GF-D8 (cell line): ENCODE measurements around the gene SMAD7.

ENCODE experiments used
- DNase-seq: peaks from one replicate; lab custom pipeline; 2025; lab: John Stamatoyannopoulos, UW

The SMAD7 gene

GRCh38 chr18:48894799-48895346, 55.9 kb downstream of the SMAD7 start:
- DNase-seq, result no peak

DNA sequence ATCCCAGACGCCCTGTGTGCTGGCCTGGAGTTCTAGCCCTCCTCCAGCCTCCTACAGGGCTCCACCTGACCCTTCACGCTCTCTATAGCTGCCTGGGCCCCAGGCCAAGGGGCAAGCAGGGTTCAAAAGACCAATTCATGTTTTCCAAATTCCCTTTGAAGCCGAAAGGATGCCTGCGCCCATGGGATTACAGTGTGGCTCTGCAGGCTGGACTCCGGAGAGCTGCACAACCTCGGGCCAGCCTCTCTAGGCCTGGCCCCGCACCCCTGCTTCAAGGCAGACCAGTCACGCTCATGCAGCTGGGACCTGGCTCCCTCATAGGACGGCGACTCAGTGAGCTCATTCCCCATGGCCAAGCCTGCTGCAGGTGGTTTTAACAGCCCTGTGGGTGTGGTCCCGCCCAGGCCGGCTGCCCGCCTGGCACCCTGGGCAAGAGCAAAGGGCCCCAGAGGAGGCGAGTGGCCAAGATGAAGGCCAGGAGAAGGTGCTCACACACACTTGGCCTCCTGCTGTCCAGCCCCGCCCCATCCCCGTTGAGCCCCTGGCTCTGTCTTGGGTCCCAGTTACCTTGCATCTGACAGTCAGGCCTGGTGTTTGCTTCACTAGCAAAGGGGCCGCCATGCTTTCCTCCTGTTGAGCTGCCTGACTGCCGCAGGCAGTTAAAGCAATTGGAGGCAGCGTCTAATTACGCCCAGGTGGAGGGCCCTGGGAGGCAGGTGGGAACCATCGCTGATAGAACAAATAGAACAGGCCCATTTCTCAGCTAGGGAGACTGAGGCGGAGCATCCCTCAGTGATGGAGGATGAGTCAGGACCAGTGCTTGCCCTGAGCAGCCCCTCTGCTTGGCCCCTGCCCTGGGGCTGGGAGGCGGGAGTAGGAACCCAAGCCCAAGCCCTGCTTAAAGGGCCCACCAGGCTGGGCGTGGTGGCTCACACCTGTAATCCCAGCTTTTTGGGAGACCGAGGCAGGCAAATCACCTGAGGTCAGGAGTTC, 56.9 kb downstream of the SMAD7 start:
- DNase-seq, result no peak

- no peak for DNase-seq
These were observed 57.6 kb downstream of the SMAD7 start for GRCh38 chr18:48893061-48893607.

DNA sequence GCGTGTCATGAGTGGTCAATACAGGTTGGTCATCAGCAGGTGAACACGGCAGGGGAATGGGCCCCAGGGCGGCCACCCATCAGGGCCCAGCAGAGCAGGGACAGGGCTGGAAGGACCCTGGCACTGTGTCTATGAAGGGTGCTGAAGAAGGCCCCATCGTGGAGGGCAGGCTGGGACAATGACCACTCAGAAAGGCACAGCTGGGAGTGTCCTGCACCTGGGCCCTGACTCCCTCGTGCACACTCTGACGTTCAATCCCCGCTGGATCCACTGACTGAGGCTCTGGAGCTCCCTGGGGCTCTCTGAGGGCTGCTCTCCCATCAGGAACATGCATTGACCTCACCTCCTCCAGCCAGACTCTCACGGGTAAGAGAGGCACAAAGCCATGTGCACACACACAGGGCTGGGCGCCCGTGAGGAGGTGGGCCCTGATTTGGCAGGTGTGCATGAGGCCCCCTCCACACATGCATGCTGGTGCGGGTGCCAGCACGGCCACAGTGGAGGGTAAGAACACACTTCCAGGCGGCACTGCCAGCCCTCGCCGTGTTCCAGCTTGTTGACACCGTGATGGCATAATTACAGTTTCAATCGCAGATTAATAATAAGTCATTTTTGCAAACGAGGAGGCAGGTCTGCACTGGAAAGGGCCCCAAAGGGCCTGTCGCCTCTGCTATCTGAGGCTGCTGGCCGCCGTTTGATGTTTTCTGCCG, 58.5 kb downstream of the SMAD7 start:
- DNase-seq, result no peak

DNA sequence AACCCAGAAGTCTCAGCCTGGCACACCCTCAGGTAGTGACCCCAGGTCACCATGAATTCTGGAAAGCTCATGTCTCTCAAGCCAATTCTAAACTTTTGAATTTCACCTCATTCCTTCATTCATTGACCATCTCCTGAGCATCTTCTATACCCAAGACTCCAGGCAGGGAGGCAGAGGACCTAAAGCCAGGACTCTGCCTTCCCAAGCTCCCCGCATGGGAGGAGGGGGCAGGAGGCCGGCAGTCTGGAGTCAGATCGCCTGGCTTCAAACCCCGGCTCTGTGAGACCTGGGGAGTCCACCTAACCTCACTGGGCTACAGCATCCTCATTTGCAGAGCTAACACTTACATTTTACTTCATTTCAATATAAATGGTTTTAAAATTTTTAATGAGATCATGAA, 59.0 kb downstream of the SMAD7 start:
- no peak for DNase-seq

DNA sequence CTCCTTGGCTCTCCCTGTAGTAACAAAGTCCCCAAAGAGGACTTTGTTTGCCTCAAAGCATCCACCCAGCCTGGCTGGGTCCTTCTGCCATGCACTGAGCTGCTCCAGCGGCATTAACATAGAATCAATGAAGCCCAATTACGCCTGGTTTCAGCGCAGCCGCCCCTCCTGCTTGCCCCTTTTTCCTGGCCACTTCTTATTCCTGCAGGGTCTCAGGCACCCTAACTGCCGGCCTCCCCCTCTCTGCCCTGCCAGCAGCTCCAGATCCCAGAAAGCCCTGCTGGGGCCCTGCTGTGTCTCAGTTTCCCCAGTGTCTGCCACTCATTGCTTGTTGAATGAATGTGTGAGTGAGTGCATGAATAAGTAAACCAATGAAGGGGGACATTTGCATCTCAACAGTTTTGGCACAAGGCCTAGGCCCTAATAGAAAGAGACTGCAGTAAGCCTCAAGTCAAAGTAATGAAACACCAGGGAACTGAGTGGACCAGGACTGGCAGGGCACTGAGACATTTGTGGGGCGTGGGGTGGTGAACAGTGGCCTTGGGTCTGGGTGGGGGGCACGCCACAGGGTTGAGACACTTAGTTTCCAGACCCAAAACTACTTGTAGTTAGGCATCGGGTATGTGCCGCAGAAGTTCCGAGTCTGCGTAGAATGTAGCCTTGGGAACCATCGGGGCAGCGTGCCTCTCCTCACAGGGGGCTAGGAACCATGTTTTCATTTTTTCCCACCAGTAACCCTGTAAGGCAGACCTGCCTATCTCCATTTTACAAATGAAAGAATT, 60.6 kb downstream of the SMAD7 start:
- no peak for DNase-seq

GRCh38 chr18:48889115-48889941, 61.4 kb downstream of the SMAD7 start:
- DNase-seq, result no peak

DNA sequence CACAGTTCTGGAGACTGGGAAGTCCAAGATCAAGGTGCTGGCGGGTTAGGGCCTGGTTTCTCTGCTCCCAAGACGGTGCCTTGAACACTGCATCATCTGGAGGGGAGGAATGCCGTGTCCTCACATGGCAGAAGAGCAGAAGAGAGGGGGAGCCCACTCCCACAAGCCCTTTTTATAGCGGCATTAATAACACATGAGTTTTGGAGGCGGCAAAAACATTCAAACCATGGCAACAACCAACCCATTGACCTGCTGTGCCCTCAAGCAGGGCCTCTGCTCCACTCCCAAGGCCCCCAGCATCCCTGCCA, 62.0 kb downstream of the SMAD7 start:
- no peak for DNase-seq

- no peak for DNase-seq
These were observed 62.6 kb downstream of the SMAD7 start for GRCh38 chr18:48887905-48888772.

GRCh38 chr18:48887294-48887904, 63.4 kb downstream of the SMAD7 start:
- DNase-seq, result no peak

- no peak for DNase-seq
These were observed 64.1 kb downstream of the SMAD7 start for GRCh38 chr18:48886520-48887293.

DNA sequence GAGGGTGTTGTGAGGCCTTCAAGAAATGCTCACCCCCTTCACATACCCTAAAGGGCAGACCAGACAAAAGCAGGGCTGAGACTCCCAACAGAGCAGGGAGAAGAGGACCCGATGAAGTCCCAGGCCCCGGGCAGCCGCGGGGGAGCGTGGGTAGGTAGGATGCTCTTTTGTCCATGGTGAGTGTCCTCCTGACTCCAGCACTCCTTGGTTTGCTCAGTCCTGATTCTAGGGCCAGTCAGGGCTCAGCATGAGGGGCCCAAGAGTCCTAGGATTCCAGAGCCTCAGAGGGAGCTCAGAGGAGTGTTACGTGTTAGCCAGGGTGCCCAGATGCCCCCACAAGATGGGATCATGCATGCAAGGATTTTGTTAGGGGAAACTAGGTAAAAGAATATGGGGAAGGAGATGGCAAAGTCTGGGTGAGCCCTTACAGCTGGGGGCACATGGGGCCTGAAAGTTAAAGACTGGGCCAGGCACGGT, 64.8 kb downstream of the SMAD7 start:
- no peak for DNase-seq

- no peak for DNase-seq
These were observed 65.4 kb downstream of the SMAD7 start for GRCh38 chr18:48885266-48885923.

- DNase-seq, result no peak
These were observed 66.0 kb downstream of the SMAD7 start for GRCh38 chr18:48884771-48885170.

- DNase-seq, result no peak
These were observed 66.5 kb downstream of the SMAD7 start for GRCh38 chr18:48884306-48884705.

DNA sequence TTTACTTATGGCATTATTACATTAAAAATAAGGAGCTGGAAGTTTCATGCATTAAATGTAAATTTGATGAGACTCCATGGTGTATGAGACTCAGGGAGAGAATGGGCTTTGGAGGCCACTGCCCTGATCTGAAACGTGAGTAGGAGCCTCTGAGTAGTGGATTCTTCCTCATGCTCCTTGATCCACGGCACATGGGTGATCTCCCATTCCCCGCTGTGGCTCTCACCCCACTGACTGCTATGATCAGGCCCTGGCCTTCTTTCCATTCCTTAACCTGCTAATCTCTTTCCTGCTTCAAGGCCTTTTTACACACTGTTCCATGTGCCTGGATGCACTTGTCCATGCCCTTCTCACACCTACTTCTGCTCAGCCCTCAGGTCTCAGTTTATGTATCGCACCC, 68.4 kb downstream of the SMAD7 start:
- DNase-seq, result no peak

- DNase-seq, result no peak
These were observed 69.8 kb downstream of the SMAD7 start for GRCh38 chr18:48880931-48881330.

DNA sequence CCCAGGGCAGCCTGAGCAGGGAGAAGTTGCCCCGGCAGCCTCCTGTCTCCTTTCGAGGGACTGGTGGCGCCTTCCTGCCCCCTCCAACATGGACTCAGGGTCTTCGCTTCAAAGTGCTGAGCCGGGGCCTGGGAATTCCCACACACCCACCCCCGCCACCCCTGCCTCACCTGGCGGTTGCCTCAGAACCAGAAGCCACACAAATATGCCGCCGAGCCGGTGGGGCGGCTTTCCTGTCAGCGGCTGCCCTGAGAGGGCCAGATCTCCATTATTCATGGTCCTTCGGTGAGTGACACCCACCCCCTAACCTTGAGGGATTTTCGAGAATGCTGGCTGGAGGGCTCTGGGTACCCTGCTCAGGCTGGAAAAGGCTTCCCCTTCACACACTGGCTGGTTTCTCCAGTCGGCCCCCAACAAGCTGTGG, 71.7 kb downstream of the SMAD7 start:
- DNase-seq, result no peak
